Neuronal stem cell (in vitro differentiated cells): Measurements from ENCODE around the gene EEA1.

Experiments
- DNase-seq: peaks from one replicate; pipeline ENCODE4 v3.0.0-alpha.2; 2013; ENCODE audit warnings: low spot score
- H2AFZ ChIP-seq: one replicate; pipeline ENCODE4 v1.6.1; 2013; ENCODE audit warnings: mild to moderate bottlenecking, low read length, inconsistent platforms
- H2AK5ac ChIP-seq: 2 replicates; pipeline ENCODE4 v1.6.1; 2013; ENCODE audit warnings: low read depth, mild to moderate bottlenecking, inconsistent platforms, low read length, moderate library complexity, mixed read lengths
- H2BK120ac ChIP-seq: 2 replicates; pipeline ENCODE4 v1.6.1; 2013; ENCODE audit warnings: low read depth, mild to moderate bottlenecking, inconsistent platforms, low read length, moderate library complexity, mixed read lengths
- H2BK12ac ChIP-seq: one replicate; pipeline ENCODE4 v1.6.1; 2013; ENCODE audit warnings: low read length, inconsistent platforms
- H2BK15ac ChIP-seq: 2 replicates; pipeline ENCODE4 v1.6.1; 2013; ENCODE audit warnings: mild to moderate bottlenecking, low read length, inconsistent platforms, mixed read lengths
- H2BK5ac ChIP-seq: one replicate; pipeline ENCODE4 v1.6.1; 2013; ENCODE audit warnings: inconsistent platforms, mild to moderate bottlenecking, low read length, moderate library complexity
- H3K14ac ChIP-seq: one replicate; pipeline ENCODE4 v1.6.1; 2013; ENCODE audit warnings: low read length, inconsistent platforms
- H3K18ac ChIP-seq: 2 replicates; pipeline ENCODE4 v1.6.1; 2013; ENCODE audit warnings: low read length, inconsistent platforms
- H3K23ac ChIP-seq: 2 replicates; pipeline ENCODE4 v1.6.1; 2013; ENCODE audit warnings: low read depth, mild to moderate bottlenecking, mixed read lengths, low read length, inconsistent platforms; ENCODE audit not compliant: poor library complexity
- H3K27ac ChIP-seq: replicated peaks from 3 replicates; pipeline ENCODE4 v1.5.1; 2013; ENCODE audit warnings: low read length, inconsistent platforms
- H3K27me3 ChIP-seq, 3 experiments: 2 replicates each; pipeline ENCODE4 v1.6.1; 2013; ENCODE audit warnings: low read length in 3 of 3, mild to moderate bottlenecking in 2 of 3, inconsistent platforms in 1 of 3, low read depth in 1 of 3, mixed read lengths in 1 of 3, moderate library complexity in 1 of 3; ENCODE audit not compliant: control insufficient read depth in 3 of 3, insufficient read depth in 3 of 3
- H3K36me3 ChIP-seq, 2 donors: replicated peaks in 1 of 2; 2 replicates each; pipeline ENCODE4 v1.6.1; 2013; ENCODE audit warnings: low read length in 2 of 2; ENCODE audit not compliant: control insufficient read depth in 2 of 2, insufficient read depth in 2 of 2
- H3K4ac ChIP-seq: 2 replicates; pipeline ENCODE4 v1.6.1; 2013; ENCODE audit warnings: inconsistent platforms, mild to moderate bottlenecking, low read length, moderate library complexity
- H3K4me1 ChIP-seq, 2 donors: 1 replicate in 1 of 2; 2 replicates in 1 of 2; pipeline ENCODE4 v1.6.1; 2013; ENCODE audit warnings: low read length in 2 of 2, low read depth in 1 of 2; ENCODE audit not compliant: control insufficient read depth in 2 of 2, insufficient read depth in 1 of 2
- H3K4me2 ChIP-seq: one replicate; pipeline ENCODE4 v1.6.1; 2013; ENCODE audit warnings: mild to moderate bottlenecking, low read length, inconsistent platforms; ENCODE audit not compliant: insufficient read depth, poor library complexity, severe bottlenecking
- H3K4me3 ChIP-seq, 2 donors: 2 replicates each; pipeline ENCODE4 v1.5.1; 2013; ENCODE audit warnings: low read length in 2 of 2, mild to moderate bottlenecking in 2 of 2, inconsistent platforms in 1 of 2, moderate library complexity in 1 of 2
- H3K79me1 ChIP-seq: one replicate; pipeline ENCODE4 v1.6.1; 2013; ENCODE audit warnings: low read depth, mild to moderate bottlenecking, inconsistent platforms, low read length, moderate library complexity
- H3K9ac ChIP-seq: one replicate; pipeline ENCODE4 v1.6.1; 2013; ENCODE audit warnings: mild to moderate bottlenecking, low read depth, low read length, inconsistent platforms; ENCODE audit not compliant: poor library complexity
- H3K9me3 ChIP-seq, 2 donors: replicated peaks in 1 of 2; 2 replicates each; pipeline versions ENCODE3 to v1.6.1; 2013; ENCODE audit warnings: low read length in 2 of 2, mild to moderate bottlenecking in 2 of 2, inconsistent platforms in 1 of 2, low read depth in 1 of 2, mixed read lengths in 1 of 2, moderate library complexity in 1 of 2; ENCODE audit not compliant: control insufficient read depth in 2 of 2, insufficient read depth in 1 of 2
- H4K8ac ChIP-seq: one replicate; pipeline ENCODE4 v1.6.1; 2013; ENCODE audit warnings: low read depth, mild to moderate bottlenecking, inconsistent platforms, low read length, moderate library complexity
- H4K91ac ChIP-seq: one replicate; pipeline ENCODE4 v1.6.1; 2013; ENCODE audit warnings: low read length, low read depth, mild to moderate bottlenecking, inconsistent platforms; ENCODE audit not compliant: poor library complexity
- WGBS, 2 donors: extraction: QIAGEN DNeasy Blood & Tissue Kit; methylation state at CpG; one replicate each; pipeline ENCODE4 v1.1.7; 2013; ENCODE audit warnings: missing lambda C conversion rate in 2 of 2, mixed read lengths in 1 of 2; ENCODE audit not compliant: insufficient read length in 2 of 2, insufficient replicate concordance in 1 of 2; ENCODE audit errors: extremely low coverage in 2 of 2; 5-methylcytosine and 5-hydroxymethylcytosine counted together

Gene EEA1

GRCh38 chr12:92737855-92738850, 190.9 kb downstream of the EEA1 start:
- H3K4me1 ChIP-seq = peaks cover 0 to 3% of the 10 kb centered on the region in 2 donors
- H3K27ac ChIP-seq = no peak overlapping the region
- no peaks in the 10 kb centered on the region for H3K36me3 ChIP-seq
- no peak overlapping the region for H2BK5ac ChIP-seq
- no peak overlapping the region for H3K9ac ChIP-seq
- peak overlapping the region; percentile 50 for H3K18ac ChIP-seq
- no peak for DNase-seq
- no peaks in the 10 kb centered on the region for H3K79me1 ChIP-seq
- no peak overlapping the region for H3K14ac ChIP-seq
- H2BK12ac ChIP-seq = no peak overlapping the region
- no peak overlapping the region for H4K91ac ChIP-seq
- H3K27me3 ChIP-seq = no peaks in the 10 kb centered on the region
- no peaks in the 10 kb centered on the region for H3K9me3 ChIP-seq
- no CpG with 5 or more reads among the region's 7 CpGs for whole genome bisulfite sequencing, 2 donors
- no peak overlapping the region for H4K8ac ChIP-seq
- no peak overlapping the region for H3K4me3 ChIP-seq
- H2BK120ac ChIP-seq = no peak overlapping the region
- no peak overlapping the region for H3K23ac ChIP-seq
- H2AFZ ChIP-seq = peak overlapping the region; percentile 12
- no peak overlapping the region for H2BK15ac ChIP-seq
- H2AK5ac ChIP-seq = no peak overlapping the region
- H3K4me2 ChIP-seq = no peak overlapping the region
- no peak overlapping the region for H3K4ac ChIP-seq

- Histone ChIP-seq H3K18ac (no peak overlapping the region), H3K4ac (no peak overlapping the region), H2BK5ac (no peak overlapping the region), H3K23ac (no peak overlapping the region), H4K91ac (no peak overlapping the region), H3K4me3 (no peak overlapping the region), H2AK5ac (no peak overlapping the region), H2BK120ac (no peak overlapping the region), H2AFZ (no peak overlapping the region), H3K27me3 (no peaks in the 10 kb centered on the region), H3K14ac (no peak overlapping the region), H3K36me3 (no peaks in the 10 kb centered on the region), H3K79me1 (no peaks in the 10 kb centered on the region), H2BK12ac (no peak overlapping the region), H3K9ac (no peak overlapping the region), H3K4me1 (peaks cover 0 to 3% of the 10 kb centered on the region in 2 donors), H3K4me2 (no peak overlapping the region), H3K27ac (no peak overlapping the region), H2BK15ac (no peak overlapping the region), H4K8ac (no peak overlapping the region), H3K9me3 (no peaks in the 10 kb centered on the region)
- DNase-seq = no peak
- no CpG with 5 or more reads among the region's 6 CpGs for WGBS, 2 donors
Measured at GRCh38 chr12:92736605-92737004, 192.5 kb downstream of the EEA1 start.

GRCh38 chr12:92735131-92735721, 193.9 kb downstream of the EEA1 start:
- Histone ChIP-seq H4K91ac (no peak overlapping the region), H3K14ac (no peak overlapping the region), H2BK5ac (no peak overlapping the region), H3K9me3 (no peaks in the 10 kb centered on the region), H2AK5ac (no peak overlapping the region), H2BK12ac (no peak overlapping the region), H3K4ac (no peak overlapping the region), H2AFZ (no peak overlapping the region), H3K23ac (no peak overlapping the region), H3K27ac (no peak overlapping the region), H2BK15ac (no peak overlapping the region), H3K36me3 (no peaks in the 10 kb centered on the region), H3K18ac (no peak overlapping the region), H4K8ac (no peak overlapping the region), H3K4me3 (no peak overlapping the region), H3K27me3 (no peaks in the 10 kb centered on the region), H3K4me1 (peaks cover 0 to 3% of the 10 kb centered on the region in 2 donors), H3K79me1 (no peaks in the 10 kb centered on the region), H3K4me2 (no peak overlapping the region), H2BK120ac (no peak overlapping the region), H3K9ac (no peak overlapping the region)
- no CpG with 5 or more reads among the region's 3 CpGs for WGBS, 2 donors
- no peak for DNase-seq

- no peak overlapping the region for H4K91ac ChIP-seq
- no peak overlapping the region for H2AK5ac ChIP-seq
- no CpG with 5 or more reads among the region's 3 CpGs for WGBS, 2 donors
- H3K18ac ChIP-seq = no peak overlapping the region
- no peak overlapping the region for H2BK12ac ChIP-seq
- H3K9me3 ChIP-seq = no peaks in the 10 kb centered on the region
- no peaks in the 10 kb centered on the region for H3K79me1 ChIP-seq
- DNase-seq = no peak
- H3K36me3 ChIP-seq = no peaks in the 10 kb centered on the region
- H3K27me3 ChIP-seq = no peaks in the 10 kb centered on the region
- no peak overlapping the region for H3K23ac ChIP-seq
- no peak overlapping the region for H3K9ac ChIP-seq
- H4K8ac ChIP-seq = no peak overlapping the region
- H3K14ac ChIP-seq = no peak overlapping the region
- H3K4me1 ChIP-seq = peaks cover 0 to 3% of the 10 kb centered on the region in 2 donors
- no peak overlapping the region for H3K4me2 ChIP-seq
- no peak overlapping the region for H2AFZ ChIP-seq
- no peak overlapping the region for H3K4me3 ChIP-seq
- H3K27ac ChIP-seq = no peak overlapping the region
- no peak overlapping the region for H2BK5ac ChIP-seq
- H2BK15ac ChIP-seq = no peak overlapping the region
- H2BK120ac ChIP-seq = no peak overlapping the region
- no peak overlapping the region for H3K4ac ChIP-seq
Measured at GRCh38 chr12:92733661-92734060, 195.4 kb downstream of the EEA1 start.
